Testis (tissue), 2 donors: ENCODE measurements around the gene PRKAR2B.

Source experiments
- POLR2A ChIP-seq: fragments of 450-650 bp; IDR thresholded peaks from one replicate; pipeline ENCODE4 v1.6.1; 2017; ENCODE audit warnings: antibody characterized with exemption, mild to moderate bottlenecking, moderate library complexity
- TF ChIP-seq, protein P1 (sequence below), 3 experiments: fragments of 450-650 bp in 2 of 3; fragments of 200-600 bp in 1 of 3; sonication (generic) in 1 of 3; IDR thresholded peaks; one replicate each; pipeline ENCODE4 v1.5.1; 2016 to 2019; ENCODE audit warnings: antibody characterized with exemption in 3 of 3, mild to moderate bottlenecking in 2 of 3, moderate library complexity in 1 of 3

DNA sequence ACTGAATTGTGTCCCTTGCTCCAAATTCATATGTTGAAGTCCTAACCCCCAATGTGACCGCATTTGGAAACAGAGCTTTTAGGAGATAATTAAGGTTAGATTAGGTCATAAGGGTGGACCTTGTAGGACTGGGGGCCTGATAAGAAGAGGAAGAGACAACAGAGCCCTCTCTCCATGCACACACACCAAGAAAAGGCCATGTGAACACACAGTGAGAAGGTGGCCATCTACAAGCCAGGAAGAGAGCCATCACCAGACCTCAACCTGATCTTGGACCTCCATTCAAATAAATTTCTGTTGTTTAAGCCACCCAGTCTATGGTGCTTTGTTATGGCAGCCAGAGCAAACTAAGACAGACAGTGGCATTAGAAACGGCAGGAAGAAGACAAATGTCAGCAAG, 12.5 kb upstream of the PRKAR2B start:
- TF ChIP-seq, protein P1, sequence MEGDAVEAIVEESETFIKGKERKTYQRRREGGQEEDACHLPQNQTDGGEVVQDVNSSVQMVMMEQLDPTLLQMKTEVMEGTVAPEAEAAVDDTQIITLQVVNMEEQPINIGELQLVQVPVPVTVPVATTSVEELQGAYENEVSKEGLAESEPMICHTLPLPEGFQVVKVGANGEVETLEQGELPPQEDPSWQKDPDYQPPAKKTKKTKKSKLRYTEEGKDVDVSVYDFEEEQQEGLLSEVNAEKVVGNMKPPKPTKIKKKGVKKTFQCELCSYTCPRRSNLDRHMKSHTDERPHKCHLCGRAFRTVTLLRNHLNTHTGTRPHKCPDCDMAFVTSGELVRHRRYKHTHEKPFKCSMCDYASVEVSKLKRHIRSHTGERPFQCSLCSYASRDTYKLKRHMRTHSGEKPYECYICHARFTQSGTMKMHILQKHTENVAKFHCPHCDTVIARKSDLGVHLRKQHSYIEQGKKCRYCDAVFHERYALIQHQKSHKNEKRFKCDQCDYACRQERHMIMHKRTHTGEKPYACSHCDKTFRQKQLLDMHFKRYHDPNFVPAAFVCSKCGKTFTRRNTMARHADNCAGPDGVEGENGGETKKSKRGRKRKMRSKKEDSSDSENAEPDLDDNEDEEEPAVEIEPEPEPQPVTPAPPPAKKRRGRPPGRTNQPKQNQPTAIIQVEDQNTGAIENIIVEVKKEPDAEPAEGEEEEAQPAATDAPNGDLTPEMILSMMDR (IDR thresholded peaks at IDR 0.05): no peak
- no peak for TF ChIP-seq POLR2A
